ENCODE data around the gene WDR7.

WDR7 gene

GRCh38 chr18:56975276-56975675 is 324.1 kb downstream of the WDR7 start:
- no peak for TF ChIP-seq CTCF (IDR thresholded peaks at IDR 0.05; ENCODE audit: low read depth, low read length)
- H3K4me3 ChIP-seq (ENCODE audit: low read depth, low read length), result no peak overlapping the region

GRCh38 chr18:56977309-56977708 is 326.1 kb downstream of the WDR7 start:
- no peak overlapping the region for H3K4me3 ChIP-seq (ENCODE audit: low read depth, low read length)
- no peak for TF ChIP-seq CTCF (IDR thresholded peaks at IDR 0.05; ENCODE audit: low read depth, low read length)

- no peak for TF ChIP-seq CTCF (IDR thresholded peaks at IDR 0.05; ENCODE audit: low read depth, low read length)
- no peak overlapping the region for H3K4me3 ChIP-seq (ENCODE audit: low read depth, low read length)
These were observed 326.6 kb downstream of the WDR7 start for GRCh38 chr18:56977771-56978170.

- no peak for TF ChIP-seq CTCF (IDR thresholded peaks at IDR 0.05; ENCODE audit: low read depth, low read length)
- H3K4me3 ChIP-seq (ENCODE audit: low read depth, low read length), result no peak overlapping the region
These were observed 329.0 kb downstream of the WDR7 start for GRCh38 chr18:56980151-56980550.

GRCh38 chr18:56982766-56983165 is 331.6 kb downstream of the WDR7 start:
- no peak for TF ChIP-seq CTCF (IDR thresholded peaks at IDR 0.05; ENCODE audit: low read depth, low read length)
- H3K4me3 ChIP-seq (ENCODE audit: low read depth, low read length), result no peak overlapping the region

- H3K4me3 ChIP-seq (ENCODE audit: low read depth, low read length), result no peak overlapping the region
- no peak for TF ChIP-seq CTCF (IDR thresholded peaks at IDR 0.05; ENCODE audit: low read depth, low read length)
These were observed 332.3 kb downstream of the WDR7 start for GRCh38 chr18:56983275-56983992.

GRCh38 chr18:56984731-56985130 is 333.6 kb downstream of the WDR7 start:
- TF ChIP-seq CTCF (IDR thresholded peaks at IDR 0.05; ENCODE audit: low read depth, low read length), result no peak
- H3K4me3 ChIP-seq (ENCODE audit: low read depth, low read length), result no peak overlapping the region
